HG03103 (cell line): Measurements from ENCODE around the gene STK4.

Experiments
- ATAC-seq: cut with Tn5 transposase; IDR thresholded peaks from one replicate; pipeline ENCODE4 v1.9.1; 2021; ENCODE audit warnings: low read depth; ENCODE audit not compliant: unreplicated experiment

Gene STK4

DNA sequence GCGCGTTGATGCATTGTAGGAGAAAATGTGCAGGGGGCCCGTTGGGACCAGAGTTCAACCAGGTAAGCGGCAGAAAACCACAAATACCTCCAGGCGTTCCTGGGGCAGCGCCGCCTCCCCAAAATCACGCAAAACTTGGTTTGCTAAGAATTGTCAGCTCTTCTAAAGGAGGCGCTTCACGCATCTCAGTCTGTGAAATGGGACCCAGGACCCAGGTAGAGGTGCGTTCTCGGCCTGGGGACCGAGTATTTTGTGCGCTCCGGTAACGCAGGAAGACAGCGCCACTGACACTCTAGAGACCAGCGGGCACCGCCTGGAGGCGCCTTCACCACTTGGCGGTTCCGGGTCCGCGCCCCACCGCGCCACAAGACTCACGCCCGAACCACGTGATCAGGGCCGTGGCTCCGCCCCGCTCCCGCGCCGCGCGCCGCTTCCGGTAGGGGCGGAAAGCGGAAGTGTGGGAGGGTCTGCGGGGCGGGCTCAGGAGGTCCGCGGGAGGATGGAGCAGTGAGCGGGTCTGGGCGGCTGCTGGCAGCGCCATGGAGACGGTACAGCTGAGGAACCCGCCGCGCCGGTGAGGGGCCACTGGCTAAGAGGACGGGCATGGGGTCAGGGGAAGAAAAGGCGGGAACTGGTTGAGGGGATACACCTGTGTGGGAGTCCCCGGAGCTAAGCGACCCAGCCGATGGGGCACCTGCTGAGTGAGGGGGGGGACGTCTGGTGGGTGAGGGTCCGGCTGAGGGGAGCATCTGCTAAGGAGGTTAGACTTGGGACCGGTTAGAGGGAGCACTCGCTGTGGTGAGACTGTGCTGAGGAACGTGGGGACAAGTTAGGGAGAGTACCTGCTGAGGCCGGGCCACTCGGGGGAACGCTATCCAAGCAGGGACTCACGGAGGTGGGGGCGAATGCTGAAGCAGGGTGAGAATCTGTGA lies at the start of gene STK4:
TSS of gene STK4 (plus strand) at position 483 of the 932 bp plus-strand sequence. CDS start at position 540, 57 bp downstream.
- ATAC-seq, result peak; percentile 62

DNA sequence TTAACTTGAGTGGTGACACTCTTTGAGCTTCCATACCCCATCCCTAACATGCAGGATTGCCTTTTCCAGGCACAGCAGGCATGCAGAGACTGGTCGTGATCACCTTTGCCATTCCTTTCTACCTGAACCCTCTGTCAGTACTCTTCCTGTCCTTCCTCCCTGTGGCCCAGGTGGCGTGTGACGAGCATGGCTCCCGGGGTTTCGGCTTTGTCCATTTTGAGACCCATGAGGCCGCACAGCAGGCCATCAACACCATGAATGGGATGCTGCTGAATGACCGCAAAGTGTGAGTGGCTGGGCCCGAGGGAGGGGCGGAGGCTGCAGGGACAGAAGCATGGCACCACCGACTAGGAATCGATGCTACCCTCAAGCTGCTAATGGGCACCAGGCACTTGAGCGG lies 49.7 kb upstream of the STK4 start:
- no peak for ATAC-seq

DNA sequence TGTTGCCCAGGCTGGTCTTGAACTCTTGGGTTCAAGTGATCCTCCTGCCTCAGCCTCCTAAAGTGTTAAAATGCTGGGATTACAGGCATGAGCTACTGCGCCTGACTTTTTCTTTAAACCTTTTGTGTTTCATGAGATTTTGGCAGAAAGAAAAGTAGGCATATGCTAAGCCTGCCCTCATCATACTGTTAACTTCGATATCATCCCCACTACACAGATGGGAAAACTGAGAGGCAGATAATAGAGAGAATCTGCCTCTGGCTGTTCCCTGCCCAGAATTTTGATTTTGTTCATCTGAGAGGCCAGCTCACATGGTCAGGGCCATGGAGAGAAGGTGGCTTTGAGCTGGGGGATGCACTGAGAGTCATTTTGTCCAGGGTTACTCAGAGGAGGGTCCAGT lies 48.9 kb upstream of the STK4 start:
- no peak for ATAC-seq

DNA sequence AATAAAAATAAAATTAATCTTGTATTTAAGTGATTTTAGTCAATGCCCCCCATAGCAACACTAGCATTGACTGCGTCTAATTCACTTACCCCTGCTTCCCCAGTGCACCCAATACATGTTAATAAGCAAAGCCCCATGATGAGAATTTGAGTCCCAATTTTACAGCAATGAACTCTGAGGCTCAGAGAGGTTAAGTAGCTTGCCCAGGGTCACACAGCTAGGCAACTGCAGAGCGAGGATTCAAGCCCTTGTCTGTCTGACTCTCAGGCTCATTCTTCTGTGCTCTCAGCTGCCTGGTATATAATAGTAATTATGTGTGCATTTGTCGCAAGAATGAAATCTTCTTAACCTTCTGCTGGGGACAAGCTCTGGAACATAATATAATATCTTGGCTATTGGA lies 48.0 kb upstream of the STK4 start:
- ATAC-seq, result no peak

DNA sequence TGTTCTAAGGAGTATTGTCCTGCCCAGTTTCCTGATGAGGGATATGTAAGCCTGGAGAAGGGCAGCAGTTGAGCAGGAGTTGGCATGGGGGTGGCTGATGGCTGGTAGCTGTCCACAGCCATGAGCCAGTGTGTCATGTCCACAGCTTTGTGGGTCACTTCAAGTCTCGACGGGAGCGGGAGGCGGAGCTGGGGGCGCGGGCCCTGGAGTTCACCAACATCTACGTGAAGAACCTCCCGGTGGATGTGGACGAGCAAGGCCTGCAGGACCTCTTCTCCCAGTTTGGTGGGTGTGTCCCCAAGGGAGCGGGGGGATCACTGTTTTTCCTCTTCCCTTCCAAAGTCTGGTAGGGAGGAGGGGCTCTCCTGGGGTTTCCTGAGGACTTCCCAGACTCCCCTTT lies 47.6 kb upstream of the STK4 start:
- no peak for ATAC-seq

DNA sequence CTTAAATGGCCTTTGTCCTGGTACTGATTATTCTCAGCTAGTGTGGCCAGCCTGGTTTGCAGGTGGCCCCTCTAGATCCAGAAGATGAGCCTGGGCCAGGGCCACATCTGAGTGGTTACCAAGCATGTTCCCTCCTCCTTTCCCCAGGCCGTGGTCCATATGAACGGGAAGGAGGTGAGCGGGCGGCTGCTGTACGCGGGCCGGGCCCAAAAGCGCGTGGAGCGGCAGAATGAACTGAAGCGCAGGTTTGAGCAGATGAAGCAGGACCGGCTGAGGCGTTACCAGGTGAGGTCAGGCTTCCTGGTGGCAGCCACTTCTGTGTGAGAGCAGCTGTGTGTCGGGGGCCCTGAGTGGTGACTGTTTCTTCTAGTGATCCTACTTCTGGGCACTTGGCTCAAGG lies 44.9 kb upstream of the STK4 start:
- ATAC-seq, result no peak

DNA sequence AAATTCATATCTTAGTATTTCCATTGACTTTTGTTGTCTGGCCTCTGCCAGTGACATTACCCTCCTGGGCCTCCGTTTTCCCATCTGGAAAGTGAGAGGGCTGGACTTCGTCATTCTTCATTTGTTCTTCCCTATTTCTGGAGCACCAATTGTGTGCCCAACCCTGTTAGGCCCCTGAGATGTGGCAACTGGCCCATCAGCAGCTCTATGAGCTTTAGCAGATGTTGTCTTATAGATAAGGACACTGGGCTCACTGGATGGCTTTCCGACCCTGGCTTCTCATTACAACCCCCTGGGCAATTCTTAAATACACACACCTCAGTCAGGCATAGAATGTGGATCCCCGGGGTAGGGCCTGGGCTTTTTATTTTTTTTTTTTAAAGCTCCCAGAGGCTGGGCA lies 41.8 kb upstream of the STK4 start:
- no peak for ATAC-seq

DNA sequence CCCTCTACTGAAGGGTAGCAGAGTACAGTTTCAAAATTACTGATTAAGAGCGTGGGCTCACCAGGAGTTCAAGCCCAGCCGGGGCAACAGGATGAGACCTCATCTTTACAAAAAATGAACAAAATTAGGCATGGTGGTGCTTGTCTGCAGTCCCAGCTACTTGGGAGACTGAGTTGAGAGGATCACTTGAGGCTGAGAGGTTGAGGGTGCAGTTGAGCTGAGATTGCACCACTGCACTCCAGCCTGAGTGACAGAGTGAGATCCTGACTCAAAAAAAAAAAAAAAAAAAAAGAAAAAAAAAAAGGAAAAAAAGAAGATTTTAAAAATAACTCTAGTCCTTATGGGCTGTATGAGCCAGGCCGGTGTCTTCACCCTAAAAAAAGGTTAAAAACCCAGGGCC lies 37.7 kb upstream of the STK4 start:
- no peak for ATAC-seq

DNA sequence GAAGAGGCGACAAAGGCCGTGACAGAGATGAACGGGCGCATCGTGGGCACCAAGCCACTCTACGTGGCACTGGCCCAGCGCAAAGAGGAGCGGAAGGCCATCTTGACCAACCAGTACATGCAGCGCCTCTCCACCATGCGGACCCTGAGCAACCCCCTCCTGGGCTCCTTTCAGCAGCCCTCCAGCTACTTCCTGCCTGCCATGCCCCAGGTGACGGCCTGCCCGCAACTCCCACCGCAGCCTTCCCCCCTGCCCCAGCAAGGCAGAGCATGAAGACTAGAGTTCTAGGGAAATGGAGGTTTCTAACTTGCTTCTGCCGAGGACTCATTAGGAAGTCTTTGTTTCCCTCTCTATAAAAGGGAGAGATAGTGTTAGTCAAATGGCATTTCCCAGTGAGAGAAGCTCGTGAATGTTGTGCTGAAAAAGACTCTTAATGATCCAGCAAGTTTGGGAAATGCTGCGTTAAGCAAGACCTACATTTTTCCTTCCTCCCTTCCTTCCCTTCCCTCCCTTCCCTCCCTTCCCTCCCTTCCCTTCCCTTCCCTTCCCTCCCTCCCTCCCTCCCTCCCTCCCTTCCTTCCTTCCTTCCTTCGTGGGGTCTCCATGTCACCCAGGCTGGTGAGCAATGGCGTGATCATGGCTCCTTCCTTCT lies 35.7 kb upstream of the STK4 start:
- no peak for ATAC-seq

DNA sequence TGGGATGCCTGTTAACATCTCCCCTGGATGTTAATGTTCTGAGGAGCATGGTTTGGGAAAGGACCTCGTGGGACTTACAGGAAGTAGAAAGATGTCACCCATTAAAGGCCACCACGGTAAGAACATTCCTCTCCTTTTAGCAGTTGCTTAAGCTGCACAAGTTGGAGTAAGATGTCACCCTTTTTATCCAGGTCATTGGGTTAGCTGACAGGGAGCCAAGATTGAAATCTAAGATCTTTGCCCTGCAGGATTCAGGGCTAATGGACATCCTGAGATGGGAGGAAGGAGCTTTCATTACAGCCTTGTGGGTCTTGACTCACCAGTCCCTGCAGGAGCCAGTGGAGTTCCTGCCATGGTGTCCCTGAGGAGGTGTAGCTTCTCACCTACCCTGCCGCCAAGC lies 34.4 kb upstream of the STK4 start:
- no peak for ATAC-seq

DNA sequence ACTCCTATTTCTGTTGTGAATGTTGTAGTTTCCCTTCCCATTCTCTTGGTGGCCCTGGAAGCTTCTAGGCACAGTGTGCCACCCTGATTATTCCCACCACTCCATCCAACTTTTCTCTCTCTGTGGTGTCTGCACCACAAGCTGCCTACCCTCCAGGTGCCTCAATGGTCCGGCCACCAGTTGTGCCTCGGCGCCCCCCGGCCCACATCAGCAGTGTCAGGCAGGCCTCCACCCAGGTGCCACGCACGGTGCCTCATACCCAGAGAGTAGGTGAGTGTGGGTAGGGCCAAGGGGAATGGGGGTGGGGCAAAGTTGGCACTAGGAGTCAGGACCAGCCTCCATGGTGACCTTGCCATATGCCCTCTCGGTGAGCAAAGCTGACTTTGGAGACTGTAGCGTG lies 33.4 kb upstream of the STK4 start:
- no peak for ATAC-seq

DNA sequence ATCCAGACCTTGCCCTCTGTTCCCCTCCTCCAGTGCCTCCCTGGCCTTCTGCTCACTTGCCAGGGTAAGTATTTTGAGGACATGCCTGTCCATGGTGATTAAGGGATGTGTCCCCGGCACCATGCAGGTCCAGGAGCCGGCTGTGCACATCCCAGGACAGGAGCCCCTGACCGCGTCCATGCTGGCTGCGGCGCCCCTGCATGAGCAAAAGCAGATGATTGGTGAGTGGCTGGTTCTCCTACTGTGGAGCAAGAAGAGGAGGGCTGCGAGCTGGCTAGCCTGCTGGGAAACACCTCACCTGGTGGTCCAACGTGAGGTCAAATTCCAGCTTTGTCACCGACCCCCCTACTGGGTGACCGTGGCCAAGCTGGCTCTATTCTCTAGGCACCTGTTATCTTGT lies 29.8 kb upstream of the STK4 start:
- ATAC-seq, result no peak

DNA sequence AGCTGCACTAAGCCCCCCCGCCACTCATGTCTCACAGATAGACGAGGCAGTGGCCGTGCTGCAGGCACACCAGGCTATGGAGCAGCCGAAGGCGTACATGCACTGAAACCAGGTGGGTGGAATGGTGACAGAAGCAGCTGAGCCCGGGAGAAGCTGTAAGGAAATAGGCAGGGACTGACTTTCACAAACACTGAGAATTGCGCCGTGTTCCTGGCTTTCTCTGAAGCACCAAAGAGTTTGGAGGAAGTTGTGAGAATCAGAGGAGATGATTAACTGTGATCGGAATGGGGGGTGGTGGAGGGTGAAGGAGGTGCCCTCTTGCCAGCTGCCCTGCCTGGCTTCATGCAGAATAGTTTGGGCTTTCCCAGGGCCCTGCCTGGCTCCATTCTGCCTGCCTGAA lies 27.7 kb upstream of the STK4 start:
- no peak for ATAC-seq

DNA sequence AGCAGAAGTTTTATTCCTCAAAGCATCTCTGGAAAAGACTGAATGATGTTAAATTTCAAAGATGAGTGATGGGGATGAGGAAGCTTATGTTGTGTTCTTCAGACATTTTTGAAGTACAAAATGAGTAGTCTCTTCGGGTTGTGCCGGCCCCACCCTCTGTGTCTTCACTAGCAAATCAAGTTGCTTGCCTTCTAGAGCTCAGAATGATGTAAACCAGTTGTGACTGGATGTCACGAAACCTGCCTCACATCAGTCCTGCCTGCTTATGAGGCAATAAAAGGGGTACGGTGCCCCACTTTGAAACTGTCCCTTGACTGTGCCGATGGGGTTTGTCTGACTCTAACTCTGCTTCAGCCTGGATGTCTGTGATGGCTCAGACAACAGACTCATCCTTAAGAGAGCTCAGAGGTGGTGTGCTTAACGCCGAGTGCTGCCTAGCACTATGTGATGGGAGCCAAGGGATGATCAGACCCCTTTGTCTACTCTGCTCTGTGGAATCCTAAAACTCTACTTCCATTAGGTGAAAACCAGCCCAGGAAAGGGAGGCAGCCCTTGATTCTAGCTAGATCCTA lies 25.1 kb upstream of the STK4 start:
- no peak for ATAC-seq

DNA sequence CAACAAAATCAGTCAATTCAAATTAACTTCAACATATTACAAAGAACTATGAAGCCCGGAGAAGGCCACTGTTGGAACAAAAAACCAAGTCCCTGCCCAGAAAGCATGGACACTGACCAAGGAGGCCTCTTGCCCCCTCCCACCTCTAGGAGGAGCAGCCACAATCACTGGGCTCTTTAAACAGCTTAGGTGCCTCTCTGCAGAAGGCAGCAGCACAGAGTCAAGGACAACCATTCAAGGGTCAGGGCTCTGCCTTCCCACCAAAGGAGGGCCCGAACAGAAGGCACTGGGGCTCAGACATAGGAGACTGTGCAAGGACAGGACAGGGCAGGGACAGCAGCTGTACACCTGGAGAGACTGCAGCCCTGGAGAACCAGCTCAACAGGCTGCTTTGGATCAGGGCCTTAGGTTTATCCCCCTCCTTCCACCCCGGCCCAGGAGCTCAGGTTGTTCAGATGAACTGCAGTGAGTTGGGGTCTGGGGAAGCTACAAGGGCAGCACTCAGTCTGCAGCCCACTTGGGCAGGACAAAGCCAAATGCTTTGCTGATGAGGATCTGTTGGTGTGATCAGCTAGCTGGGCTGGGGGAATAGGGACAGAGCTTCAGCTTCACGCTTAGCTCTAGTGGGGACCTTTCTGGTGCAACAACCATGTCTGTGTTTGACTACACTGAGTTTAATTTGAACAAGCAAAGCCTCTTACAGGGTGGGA lies 23.9 kb upstream of the STK4 start:
- ATAC-seq, result no peak

DNA sequence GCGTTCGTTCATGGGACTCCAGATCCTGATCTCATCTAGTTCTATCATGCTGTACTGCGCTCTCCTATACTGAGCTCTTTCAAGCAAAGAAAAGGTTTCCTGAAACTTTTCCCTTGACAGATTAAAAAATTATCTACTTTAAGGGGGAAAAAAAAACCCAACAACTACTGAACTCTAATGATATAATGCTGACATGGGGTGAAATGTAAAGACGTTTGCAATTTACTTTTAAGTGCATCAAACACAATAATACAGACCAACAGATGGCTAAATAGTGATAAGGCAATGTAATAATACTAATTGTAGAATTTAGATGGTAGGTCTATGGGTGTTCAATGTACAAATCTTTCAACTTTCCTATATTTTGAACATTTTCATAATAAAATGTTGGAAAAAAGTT lies 22.5 kb upstream of the STK4 start:
- no peak for ATAC-seq

DNA sequence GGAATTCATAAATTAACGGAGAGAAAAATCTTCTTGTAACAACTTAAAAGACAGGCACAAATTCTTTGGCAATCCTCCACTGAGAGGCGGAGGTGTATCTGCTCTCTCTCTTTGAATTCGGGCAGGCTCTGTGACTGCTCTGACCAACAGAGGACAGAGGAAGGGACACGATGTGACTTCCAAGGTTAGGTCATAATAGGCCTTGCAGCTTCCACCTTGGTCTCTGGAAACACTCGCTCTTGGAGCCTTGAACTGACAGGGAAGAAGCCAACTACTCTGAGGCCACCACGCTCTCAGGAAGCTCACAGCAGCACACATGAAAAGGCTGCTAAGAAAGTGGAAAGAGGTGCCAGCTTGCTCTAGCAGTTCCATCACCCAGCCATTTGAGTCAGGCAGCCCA lies 21.1 kb upstream of the STK4 start:
- no peak for ATAC-seq

DNA sequence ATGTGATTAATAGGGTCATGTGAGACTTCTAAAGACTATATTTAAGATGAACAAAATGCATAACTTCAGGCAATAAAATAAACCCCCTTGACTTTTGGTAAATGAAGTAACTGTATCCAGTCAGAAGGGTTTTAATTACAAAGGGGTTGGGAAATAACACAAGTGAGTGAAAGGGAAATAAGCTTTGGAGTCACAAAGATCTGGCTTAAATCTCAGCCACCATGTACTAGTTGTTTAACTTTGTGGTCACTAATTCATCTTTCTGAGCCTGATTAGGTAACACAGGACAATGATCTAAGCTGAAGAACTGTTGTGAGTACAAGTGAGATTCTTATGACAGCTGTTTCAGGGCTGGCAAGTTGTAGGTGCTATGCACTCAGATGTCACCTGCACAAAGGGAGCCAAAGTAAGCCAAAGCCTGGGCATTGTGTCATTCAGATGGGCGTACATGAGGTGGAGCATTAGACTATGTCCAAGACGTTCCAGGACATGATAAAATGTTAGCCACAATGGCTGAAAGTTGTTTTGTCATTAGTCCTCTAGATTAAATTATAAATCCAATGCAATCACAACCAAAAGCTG lies 19.9 kb upstream of the STK4 start:
- ATAC-seq, result no peak

DNA sequence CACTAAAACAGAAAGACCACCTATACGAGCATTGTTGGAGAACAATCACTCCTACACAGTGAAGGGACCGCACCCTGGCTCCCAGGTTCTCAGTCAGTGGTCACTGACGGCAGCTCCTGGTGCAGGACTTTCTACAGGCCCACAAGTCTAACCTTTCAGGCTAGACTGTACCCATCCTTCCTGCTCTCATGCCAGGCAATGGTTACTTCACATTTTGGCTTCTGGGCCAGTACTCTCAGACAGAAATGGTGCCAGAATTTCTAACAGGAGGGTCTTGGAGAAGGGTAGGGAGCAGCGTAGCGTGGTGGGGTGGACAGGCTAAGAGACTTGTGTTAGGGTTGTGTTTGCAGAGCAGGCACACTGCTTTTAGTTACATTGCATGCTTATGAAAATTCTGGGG lies 18.2 kb upstream of the STK4 start:
- no peak for ATAC-seq

DNA sequence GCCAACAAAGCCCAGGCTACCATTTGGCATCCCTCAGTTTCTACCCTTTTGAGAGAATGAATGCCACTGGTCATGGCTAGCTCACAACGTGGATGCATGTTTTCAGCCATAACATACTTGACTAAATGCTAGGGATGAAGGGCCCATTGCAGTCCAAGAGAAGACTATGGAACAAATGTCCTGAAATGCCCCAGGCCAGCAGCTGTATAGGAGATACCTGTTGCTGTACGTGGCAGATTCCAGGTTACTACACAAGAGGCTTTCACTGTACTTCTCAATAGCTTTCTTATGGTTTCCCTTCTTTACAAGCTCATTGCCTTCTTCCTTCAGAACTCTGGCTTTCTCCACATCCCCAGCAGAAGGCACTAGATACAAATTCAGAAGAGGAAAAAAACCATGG lies 17.8 kb upstream of the STK4 start:
- no peak for ATAC-seq

DNA sequence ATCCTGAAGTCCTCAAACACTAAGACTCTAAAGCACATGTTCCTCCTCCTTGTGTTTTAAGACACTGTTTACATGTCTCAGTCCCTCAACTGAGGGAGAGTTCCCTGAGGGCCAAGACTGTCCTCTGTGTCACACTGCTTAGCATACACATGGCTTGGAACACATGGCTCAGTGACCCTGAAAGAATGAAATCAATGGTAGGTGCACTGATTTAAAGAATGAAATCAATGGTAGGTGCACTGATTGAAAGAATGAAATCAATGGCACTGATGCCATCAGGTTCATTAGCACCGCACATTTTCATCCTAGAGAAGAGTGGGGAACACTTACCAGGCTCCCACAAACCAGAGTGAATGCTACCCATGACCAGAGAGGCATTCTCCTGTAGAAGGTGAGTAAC lies 15.9 kb upstream of the STK4 start:
- no peak for ATAC-seq
